T47D (cell line): Measurements from ENCODE around the gene NPTX1.

Experiments
- DNase-seq, 2 experiments: peaks; one replicate each; pipeline versions ENCODE4 v3.0.0 to v3.0.0-alpha.2; 2011 to 2012; ENCODE audit warnings: low read depth in 1 of 2, low spot score in 1 of 2
- JUND ChIP-seq: IDR thresholded peaks from 2 replicates; pipeline ENCODE4 v1.6.1; 2012; ENCODE audit warnings: low read depth
- in situ Hi-C: cut with HindIII; loops from 2 replicates; pipeline ENCODE4 v1.10.0; 2016; ENCODE audit warnings: low sequenced_read_pairs, low pct_unique_long_range_greater_than_20kb

The NPTX1 gene

DNA sequence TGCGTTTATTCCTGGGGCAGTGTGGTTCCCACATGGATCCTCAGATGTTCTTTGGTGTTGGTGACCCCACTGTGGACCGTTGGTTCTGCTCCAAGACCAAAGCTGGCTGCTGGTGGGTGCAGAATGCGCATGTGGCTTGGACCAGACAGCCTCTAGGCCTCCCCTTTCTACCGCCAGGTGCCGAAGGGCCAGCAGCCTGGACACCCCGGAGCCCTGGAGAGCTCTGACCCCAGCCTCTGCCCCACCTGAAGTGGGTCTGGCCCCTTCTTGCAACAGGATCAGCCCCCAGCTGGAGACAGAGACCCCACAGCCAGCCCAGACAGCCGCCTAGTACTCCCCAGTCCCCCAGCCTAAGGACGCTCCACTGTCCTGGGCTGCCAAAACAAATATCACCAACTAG is 18.4 kb downstream of the NPTX1 start:
- in situ Hi-C loops: no loop called here
- DNase-seq: no peak
- TF ChIP-seq JUND: no peak

DNA sequence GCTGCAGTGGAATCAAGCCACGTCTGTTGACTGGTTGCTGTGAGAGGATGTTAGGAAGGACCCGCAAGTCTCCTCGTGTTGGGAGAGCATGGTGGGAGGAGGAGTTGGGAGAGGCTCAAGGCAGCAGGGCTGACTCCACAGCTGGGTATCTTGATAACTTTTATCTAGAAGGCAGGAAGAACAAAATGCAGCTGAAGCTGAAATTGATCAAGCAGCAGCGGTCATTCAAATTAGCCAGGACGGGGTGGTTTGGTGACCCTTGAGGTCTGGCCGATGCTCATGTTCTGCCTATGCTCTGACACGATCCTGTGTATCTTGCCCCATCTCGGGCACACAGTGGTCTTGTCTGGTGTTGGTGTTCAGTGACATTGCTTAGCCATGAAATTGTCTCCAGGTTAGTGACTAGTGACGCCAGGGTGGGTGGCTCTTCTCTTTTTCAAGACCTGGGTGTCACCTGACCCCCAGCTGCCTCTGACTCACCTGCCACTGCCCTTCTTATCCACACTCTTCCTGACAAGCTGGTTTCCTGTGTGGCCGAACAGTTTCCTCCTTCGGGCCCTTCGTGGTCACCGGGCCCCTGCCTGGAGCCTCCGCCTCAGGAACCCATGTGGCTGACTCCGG is 19.1 kb downstream of the NPTX1 start:
- TF ChIP-seq JUND: no peak
- no peak for DNase-seq
- in situ Hi-C loops: no loop called here

DNA sequence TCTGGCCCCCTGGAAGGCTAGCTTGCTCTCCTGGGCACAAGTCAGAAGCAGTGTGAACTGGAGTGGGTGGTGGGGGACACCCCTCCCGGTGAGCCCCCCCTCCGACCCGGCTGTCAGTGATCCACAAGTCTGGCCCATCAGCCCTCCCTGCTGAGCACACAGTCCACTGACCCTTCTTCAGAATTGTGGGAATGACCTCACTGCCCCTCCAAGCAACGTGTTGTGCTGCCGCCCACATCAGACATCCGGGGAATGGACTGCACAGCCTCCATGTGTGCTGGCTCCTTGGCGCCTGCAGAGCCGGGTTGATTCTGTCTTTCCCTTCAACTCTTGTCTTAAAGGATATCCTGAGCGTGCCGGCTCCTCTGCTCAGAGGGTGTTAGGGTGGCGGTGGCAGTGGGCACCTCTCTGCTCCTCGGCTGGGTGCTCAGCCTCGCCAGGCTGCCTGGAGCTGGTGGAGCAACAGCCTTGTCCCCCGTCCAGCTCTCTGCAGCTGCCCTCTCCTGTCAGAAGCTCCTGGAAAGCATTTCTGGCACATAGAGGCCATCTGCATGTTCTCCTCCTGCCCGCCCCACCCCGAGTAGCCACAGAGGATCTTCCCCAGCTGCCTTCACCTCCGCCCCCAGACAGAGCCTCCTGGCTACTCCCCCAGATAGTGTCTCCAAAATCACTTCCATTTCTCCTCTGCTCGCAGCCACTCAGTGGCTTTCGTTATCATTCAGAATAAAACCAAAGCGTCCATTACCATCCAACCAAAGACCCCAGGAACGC is 19.8 kb downstream of the NPTX1 start:
- no peak for TF ChIP-seq JUND
- no peak for DNase-seq
- in situ Hi-C loops: no loop called here

DNA sequence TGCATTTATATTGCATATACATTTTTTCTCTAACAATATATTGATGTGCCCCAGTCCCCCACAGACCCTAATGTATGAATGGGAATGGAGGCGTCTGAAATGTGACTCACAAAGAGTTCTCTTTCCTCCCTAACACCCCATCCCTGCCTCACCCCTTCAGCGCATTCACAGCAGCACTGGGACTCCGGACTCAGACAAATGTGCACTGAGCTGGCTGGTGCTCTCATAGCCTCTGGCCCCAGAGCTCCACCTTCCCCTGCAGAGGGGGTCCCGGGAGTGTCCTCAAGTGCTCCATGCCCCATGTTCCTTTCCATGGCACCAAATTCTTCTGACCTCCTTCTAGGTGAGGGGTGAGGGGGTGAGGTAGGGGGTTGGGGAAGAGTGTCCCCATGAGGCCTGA is 20.6 kb downstream of the NPTX1 start:
- in situ Hi-C loops: no loop called here
- TF ChIP-seq JUND: no peak
- no peak for DNase-seq

DNA sequence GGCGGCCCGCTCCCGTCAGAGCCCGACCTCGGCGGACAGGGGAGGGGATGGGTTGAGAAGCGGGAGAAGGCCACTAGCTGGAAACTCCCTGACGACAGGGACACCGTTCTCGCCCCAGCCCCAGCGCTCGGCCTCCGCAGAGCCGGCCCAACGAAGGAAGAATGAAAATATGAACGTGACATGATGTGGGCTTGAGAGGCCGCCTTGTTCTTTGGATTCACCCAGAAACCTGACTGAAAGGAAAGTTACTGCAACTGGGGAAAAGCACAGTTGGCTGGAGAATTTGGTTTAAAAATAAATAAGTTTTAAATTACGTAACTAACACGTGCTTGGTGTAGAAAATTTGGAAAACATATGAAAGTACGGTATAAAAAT is 21.1 kb downstream of the NPTX1 start:
- peak; percentile 71 to 85 for DNase-seq
- TF ChIP-seq JUND: no peak
- in situ Hi-C loops: no loop called here

DNA sequence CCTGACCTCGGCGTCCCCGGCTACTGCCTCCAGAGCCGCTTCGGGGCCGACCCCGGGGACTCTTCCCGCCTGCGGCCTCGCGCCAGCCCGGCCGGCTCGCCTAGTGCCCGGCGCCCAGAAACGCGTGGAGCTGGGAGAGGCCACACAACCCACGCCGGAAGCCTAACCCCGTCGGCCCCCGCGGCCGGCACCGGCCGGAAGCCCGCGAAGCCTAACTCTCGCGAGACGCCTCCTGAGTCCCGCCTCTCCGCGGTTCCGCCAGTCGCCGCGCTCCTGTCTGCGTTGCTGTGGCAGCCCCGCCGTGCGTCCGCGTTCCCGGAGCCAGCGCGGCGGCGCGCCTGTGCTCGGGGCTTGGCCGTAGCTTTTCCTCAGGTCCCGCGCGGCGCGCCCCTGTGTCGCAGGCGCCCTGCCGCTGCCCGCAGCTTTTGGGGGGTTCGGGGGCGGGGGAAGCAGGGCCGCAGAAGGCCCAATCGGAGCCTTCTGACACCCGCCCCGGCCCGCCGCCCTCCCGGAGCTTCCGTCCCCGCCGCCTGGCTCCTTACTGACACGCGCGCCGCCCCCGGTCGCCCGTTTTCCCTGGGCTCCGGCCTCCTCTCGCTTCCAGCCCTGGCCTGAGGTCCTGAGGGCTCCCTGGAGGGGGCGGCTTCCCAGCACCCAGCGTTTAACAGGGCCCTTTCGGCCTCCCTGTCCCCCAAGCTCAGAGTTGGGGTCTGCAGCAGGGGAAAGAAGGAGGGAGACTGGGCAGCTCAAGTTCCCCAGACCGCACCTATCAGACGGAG is 21.7 kb downstream of the NPTX1 start:
- DNase-seq: peak; percentile 98 to 100
- no peak for TF ChIP-seq JUND
- in situ Hi-C loops: no loop called here

DNA sequence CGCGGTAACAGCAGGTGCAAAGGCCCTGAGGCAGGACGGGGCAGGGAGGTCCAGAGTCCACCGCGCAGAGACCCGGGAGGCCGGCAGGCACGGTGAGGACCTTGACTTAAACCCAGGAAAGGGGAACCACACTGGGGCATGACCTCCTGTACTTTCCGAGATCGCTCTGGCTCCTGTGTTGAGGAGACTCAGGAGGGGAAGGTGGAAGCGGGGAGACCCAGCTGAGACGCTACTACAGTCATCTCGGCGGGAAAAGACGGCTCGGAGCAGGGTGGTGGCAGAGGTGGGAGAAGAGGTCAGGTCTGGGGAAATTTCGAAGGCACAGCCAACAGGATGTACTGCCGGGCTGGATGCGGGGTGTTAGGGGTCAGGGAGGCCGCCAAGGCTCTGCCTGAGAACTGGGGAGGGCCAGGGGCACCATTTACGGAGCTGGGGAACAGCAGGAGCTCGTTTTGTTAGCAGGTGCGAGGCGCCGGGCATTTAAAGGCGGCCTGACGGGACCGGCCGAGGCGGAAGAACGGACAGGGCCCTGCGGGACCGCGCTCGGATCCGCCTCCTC is 22.3 kb downstream of the NPTX1 start:
- TF ChIP-seq JUND: no peak
- in situ Hi-C loops: no loop called here
- DNase-seq: peak in 1 of 2 experiments; percentile 49

DNA sequence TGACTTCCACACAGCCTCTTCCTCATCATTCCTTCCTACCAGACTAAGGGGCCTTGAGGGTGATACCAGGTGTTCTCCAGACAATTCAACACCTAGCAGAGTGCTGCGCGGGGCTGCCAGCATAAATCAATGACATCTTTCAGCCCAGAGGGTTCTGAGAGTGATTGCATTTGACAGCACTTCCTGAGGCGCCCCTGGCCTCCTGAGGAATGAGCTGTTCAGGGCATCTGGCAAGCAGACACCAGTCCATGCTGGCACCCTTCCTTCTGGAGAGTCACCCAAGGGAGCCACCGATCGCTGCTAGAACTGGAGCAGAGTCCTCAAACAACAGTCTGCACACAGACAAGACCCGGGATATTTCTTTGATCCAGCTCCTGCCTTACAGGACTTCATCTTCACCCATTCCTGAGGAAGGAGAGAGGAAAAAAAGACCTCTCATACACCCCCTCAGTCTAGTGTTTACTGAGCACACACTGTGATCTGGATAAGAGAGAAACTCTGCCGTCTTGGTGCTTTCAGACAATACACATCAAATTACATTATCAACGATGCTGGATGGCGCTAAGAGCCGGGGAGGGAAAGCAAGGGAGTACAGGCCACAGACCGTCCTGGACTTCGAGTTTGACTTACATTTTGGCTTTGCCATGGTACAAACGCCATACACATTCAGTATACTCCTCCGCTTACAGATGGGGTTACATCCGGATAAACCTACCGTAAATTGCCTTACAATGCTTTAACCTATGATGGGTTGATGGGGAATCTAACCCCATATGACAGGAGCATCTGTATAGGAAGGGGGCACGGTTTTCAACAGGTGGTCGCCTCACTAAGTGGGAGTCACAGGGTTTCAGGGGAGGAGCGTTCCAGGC is 23.0 kb downstream of the NPTX1 start:
- in situ Hi-C loops: no loop called here
- no peak for TF ChIP-seq JUND
- DNase-seq: no peak

DNA sequence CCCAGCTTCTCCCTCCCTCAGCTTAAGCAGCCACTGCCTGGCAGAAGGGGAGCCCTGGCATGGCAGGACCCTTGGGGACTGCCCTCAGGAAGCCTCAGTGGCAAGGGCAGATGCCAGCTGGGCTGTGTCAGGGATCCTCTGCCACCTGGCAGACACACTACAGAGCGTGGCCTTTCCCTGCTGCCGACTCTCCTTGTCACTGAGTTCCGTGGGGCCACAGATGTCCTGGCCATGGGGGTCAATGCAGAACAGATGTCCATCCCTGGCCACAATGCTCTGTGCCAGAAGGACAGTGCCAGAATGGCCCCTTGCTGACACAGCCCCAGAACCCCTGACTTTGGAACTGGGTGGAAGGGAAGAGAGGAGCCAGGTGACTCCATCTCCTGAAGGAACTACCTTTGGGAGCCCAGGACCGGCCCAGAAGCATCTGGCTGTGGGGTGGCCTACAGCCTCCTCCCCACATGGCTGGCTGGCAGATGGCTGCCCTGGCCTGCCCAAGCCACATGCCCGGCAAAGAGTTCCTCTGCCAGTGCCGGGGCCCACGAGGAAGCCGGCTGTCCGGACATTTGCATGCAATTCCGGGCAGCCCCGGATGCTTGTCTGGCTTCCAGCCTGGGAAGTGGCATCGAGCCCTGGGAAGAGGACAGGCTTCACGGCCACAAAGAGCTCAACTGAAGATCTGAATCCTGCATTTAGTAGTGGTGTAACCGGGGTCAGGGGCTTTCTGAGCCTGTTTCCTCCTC is 24.1 kb downstream of the NPTX1 start:
- DNase-seq: no peak
- in situ Hi-C loops: no loop called here
- TF ChIP-seq JUND: no peak

DNA sequence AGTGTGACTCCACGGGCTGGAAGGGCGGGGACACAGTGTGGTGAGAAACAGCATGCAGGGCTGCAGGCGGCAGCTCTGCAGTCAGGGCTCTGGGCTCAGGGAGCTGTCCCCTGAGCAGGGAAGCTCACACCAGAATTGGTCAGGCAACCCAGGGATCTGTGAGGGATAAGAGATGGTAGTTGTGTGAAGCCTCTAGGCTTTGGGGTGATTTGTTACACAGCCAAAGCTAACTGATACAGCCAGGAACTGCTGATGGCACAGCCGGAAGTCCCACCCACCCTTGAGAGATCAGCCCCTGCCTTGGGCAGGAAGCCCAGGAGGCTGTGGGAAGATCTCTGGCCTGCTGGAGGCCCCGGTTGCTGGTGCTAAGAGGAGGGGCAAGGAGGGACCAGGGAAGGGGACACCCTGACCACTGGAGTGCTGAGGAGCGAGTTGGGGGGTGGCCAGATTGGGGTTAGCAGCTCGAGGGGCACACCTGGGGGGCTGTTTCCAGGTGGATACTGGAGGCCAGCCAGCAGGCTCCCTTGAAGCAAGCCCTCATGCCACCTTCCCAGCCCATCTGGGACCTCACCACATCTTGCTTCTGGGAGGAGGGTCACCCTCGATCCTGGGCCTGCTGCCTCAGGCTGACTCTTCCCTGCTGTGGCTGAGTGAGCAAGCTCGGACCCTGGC is 25.2 kb downstream of the NPTX1 start:
- no peak for TF ChIP-seq JUND
- in situ Hi-C loops: no loop called here
- no peak for DNase-seq

DNA sequence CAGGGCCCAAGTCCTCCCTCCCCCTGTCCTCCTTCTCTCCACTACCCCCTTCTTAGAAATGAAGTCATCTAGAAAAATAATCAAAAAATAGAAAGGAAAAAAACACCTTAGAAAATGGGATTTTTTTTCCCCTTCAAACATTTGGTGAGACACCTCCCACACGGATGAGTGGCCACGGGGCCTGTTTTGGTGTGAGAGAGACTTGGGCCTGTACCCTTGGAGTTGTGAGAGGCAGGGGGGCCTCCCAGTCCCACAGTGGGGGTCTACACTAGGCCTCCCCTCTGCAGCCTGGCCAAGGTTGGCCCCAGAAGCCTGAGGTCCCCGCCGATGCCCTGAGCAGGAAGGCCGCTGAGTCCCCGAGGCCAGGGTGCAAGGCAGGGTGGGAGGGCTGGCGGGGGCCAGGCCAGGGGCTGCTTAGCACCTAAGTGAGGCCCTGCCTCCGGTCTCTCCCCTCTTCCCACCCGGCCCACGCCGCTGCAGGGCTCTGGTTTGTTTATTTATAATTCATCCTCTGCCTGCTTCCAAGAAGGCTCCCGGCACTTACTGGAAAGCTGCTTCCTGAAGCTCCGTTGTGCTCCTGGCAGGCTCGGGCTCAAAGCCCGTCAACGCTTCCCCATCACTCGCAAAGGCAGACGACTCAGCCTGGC is 26.4 kb downstream of the NPTX1 start:
- in situ Hi-C loops: no loop called here
- no peak for DNase-seq
- no peak for TF ChIP-seq JUND
